HG03342 (cell line): ENCODE measurements around the gene MZB1.
"Not testable (repeated sequence)": the region's sequence is repeated elsewhere in the genome, so short reads cannot be mapped to it uniquely, and the experiment has no call there.

Source experiments
- ATAC-seq: cut with Tn5 transposase; IDR thresholded peaks from one replicate; pipeline ENCODE4 v1.9.1; 2021; ENCODE audit warnings: mild to moderate bottlenecking, moderate library complexity; ENCODE audit not compliant: unreplicated experiment

Gene MZB1

DNA sequence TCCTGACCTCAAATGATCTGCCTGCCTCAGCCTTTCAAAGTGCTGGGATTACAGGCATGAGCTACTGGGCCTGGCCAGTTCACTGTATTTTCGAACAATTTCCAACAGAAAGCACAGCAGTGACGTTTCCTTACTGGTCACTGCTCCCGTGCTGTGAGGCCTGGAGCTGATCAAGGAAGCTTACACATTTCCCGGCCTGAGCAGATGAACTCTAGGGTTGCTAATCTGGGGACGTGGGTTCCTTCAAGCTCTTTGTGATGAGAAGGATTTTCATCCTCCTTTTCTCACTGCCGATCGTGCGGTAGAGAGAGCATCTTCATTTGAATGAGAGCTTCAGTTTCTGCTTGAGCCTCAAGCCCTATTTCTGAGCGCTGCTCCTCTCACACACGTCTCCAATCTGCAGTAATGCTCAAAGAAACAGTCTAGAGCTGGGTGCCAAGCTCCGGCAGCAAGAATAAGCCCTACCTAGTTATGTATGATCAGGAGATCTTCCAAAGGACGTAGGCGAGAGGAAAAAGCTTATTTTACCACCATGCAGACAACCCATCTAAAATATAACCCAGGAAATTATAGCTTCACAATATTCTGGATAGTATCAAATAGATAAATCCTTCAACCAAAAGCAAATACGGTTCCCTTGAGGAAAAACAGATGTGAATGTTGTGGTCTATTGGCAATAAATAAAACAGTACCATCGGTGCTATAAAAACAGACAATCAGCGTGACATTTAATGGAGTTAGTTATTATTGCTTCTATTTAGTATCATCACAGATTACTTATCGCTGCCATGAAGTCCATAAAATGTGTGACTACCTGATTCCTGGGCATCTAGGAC, 21.5 kb upstream of the MZB1 start:
- no peak for ATAC-seq

DNA sequence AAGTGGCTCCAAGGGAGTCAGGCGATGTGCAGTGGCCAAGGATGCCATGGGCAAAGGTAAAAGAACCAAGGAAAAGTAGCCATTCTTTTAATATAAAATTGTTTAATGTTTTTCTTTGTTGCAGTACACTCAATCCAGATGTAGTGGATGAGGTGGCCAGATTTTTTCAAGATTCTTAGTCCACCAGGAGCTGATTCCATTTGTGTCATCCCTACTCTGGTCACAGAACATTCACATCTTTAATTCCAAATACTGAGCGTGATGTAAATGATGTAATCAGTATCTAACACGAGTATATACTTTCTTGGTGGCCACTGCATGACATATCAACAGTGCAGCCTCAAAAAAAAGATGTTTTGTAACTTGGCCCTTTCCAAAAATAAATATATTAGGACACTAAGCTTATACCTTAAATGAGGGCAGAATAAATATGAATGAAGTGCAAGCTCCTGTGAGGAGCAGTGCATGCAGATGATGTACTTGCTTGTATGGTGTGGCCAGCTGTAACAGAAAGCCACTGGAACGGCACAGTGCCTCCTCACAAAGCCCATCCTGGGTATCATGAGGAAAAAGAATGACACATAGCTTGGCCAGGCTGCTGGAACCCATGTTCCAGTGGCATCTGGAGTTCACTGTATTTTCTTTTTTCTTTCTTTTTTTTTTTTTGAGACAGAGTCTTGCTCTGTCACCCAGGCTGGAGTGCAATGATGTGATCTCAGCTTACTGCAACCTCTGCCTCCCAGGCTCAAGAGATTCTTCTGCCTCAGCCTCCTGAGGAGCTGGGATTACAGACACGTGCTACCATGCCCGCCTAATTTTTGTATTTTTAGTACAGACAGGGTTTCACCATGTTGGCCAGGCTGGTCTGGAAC, 20.6 kb upstream of the MZB1 start:
- no peak for ATAC-seq

DNA sequence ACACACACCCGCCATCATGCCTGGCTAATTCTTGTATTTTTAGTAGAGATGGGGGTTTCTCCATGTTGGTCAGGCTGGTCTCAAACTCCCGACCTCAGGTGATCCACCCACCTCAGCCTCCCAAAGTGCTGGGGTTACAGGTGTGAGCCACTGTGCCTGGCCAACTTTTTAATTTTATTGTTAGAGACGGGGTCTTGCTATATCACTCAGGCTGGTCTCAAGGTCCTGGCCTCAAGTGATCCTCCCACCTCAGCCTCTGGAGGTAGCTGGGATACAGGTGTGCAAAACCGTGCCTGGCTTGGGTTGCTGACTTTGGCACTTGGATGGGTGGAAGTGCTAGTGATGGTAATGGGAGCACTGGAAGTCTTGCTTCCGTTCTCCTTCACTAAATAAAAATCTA, 19.4 kb upstream of the MZB1 start:
- ATAC-seq: not testable (repeated sequence)

DNA sequence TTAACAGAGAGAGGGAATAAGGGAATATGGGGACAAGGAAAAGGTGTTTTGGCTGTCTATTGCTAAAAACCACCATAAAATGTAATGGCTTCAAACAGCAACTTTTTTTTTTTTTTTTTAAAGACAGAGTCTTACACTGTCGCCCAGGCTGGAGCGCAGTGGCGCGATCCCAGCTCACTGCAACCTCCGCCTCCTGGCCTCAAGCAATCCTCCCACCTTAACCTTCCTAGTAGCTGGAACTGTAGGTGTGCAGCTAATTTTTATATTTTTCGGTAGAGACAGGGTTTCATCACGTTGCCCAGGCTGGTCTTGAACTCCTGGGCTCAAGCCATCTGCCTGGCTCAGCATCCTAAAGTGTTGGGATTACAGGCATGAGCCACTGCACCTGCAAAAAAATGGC, 18.5 kb upstream of the MZB1 start:
- ATAC-seq: no peak

DNA sequence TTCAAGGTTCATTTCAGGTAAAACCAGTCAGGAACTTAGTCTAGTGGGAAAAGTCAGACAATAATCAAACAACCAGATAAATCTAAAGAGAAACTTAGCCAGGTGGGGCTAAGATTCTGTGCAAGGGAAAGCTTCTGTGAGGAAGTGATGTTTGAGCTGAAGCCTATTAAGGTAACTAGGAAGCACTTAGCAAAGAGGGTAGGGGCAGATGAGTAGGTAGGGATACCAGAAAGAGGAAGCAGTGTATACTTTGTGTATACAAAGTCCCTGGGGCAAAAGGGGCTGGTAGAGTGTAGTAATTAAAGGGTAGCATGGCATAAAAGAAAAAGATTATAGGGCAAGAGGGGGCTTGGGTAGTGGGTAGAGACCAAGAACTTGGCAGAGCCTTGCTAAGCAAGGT, 17.8 kb upstream of the MZB1 start:
- no peak for ATAC-seq

DNA sequence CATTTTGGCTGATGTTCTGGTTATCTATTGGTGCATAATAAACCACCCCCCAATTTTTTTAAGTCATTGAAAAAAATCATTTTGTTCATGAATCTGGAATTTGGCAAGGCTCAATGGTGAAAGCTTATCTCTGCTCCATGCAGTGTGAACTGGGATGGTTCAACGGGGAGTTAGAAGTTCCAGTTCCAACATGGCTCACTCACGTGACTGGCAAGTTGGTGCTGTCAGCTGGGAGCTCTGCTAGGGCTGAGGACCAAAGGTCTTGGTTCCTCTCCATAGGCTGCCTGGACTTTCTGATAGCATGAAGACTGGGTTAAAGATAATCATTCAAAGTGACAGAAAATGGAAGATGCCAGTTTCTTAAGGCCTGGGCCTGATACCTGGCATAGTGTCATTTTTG, 17.2 kb upstream of the MZB1 start:
- ATAC-seq: no peak

DNA sequence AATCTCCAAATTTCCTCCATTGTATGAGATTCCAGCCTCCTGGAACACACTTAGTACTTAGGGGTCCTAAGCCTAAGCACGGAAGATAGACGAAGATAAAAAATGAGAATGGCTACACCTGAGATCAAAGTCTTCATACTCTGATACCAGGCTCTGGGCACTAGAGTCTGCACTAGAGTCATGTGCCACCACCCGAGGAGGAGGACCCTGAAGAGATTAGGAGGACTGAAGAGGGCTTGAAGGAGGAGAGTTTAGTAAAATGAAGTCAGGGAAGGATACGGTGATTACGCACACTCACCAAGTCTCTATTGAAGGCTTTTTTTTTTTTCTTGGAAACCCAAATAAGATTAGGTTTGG, 14.7 kb upstream of the MZB1 start:
- no peak for ATAC-seq

DNA sequence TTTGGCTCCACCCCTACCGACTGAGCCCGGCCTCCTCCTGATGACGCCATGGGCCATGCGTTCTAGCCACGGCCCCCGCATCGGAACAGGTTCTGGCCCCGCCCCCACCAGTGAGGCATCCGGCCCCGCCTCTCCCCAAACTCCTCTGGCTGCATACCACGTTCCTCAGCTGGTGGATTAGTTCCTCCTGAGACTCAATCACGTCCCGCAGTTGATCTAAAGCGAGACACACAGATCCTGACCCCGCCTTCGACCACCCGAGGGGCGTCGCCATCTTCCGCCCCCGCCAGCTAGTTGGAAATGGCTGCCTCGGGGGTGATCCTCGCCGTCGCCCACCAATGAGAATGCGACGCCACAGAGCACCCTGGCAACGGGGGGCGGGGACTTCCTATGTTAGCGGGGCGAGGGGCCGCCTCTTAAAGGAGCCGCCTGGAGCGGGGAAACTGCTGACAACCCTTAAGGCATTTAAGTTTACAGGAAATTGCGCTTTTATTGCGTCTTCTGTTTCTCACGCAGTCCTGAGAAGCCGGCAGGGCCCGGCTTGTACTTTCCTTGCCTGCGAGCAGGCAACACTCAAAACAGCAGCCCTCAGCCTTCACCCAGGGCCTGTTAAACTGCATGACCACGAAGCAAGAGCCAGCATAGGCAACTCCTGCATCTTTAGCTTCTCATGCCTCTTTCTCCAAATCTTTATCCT, 14.2 kb upstream of the MZB1 start, which contains the start of gene SPATA24:
Gene SPATA24 (minus strand): TSS at position 303 of the 697 bp plus-strand sequence. CDS start 29 bp downstream, at position 274.
- peak; percentile 81 for ATAC-seq

DNA sequence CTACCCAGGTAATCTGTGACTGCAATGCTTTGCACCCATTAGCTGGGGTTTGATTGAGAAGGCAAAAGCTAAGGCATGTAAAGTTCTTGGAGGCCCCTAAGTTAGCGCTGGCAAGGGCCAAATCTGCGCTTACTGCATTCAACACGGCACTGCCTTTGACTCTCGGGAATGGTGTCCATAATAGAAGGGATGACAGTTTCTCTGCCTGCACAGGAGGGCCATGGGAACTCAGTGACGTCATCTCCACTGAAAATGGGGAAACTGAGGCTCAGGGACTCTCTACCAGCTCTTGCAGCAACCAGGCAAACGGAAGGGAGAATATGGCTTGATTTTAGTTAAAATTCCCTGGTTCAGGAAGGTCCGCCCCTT, 13.7 kb upstream of the MZB1 start:
- no peak for ATAC-seq

DNA sequence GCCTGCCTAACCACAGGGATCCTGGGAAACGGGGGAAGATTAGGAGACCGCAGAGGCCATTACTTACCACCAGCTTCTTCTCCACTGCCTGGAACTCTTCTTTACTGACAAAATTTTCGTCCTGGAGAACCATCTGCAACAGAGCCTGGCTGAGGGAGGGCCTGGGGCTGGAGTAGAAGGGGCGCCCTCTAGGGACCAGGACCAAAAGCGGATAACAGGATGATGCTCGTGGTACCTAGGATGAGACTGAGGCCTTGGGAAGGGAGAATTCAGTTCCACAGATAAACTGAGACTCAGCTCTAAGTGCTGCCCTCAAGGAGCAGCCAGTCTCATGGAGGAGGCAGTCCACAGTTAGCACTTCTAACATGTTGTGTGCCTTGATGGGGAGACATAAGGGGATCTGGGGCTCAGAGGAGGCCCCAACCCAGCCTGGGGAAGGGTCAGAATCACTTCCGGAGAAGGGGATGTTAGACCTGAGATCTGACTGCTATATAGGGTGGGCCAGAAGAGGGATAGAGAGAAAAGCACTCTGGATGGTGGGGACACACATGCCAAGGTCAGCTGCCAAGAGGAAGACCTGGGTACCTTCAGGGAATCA, 12.9 kb upstream of the MZB1 start:
- no peak for ATAC-seq

DNA sequence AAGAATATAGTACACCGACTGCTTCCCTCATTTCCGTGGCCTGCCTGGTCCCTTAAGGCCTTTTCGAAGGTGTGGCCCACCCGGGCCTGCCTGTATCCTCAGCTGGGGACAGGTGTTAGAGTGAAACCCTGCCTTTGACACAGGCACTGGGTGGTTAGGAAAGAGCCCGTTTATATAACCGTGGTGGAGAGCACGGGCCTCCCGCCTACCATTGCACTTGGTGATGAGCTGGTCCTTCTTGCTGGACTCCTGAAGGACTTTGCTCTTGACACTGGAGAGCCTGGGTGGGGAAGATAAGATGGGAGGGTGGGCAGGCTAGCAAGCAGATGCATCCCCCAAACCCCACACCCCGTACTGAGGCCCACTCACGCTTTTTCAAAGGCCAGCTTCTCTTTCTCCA, 11.8 kb upstream of the MZB1 start:
- ATAC-seq: no peak

DNA sequence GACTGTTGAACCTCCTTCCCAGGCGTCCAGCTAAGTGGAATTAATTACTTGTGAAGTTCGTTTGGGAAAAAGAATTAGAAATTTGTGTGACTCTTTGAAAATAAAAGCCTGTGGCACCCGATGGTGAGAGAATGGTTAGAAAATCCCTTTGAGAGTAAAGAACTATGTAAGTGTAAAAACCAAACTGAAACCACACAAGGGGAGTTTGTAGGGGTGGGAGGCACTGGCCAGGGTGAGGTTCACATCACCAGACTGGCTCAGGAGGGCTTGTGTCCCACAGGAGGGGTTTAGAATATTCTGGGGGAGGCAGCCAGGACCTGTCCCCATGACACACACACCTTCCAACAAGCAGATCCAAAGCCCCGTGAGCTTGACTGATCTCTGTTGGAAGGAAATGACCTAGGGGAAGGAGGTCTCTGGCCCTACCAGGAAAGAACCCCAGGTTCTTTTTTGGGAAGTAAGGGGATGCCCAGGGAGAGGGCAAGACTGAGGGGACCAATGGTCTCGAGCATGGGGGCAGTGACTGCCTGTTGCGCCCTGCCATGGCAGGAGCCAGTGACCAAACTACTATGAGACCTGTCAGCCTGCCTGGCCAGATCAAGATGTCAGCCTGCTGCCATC, 9.9 kb upstream of the MZB1 start:
- ATAC-seq: no peak

DNA sequence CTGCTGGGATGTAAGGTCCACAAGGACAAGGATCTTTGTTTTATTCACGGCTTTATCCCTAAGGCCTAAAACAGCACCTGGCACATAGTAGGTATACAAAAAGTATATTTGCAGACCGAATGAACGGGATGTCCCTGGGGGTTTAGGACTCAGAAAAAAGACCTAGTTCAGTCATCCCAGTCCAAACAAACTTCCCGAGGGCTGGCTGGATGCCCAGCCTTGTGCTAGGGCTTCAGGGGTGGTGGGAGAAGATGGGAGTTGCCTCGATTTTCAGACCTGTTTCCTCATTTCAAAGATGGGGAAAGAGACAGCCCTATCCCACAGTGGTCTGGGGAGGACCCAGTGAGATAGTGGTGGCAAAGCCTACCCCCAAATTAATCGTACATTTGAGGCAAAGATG, 8.2 kb upstream of the MZB1 start:
- ATAC-seq: no peak

DNA sequence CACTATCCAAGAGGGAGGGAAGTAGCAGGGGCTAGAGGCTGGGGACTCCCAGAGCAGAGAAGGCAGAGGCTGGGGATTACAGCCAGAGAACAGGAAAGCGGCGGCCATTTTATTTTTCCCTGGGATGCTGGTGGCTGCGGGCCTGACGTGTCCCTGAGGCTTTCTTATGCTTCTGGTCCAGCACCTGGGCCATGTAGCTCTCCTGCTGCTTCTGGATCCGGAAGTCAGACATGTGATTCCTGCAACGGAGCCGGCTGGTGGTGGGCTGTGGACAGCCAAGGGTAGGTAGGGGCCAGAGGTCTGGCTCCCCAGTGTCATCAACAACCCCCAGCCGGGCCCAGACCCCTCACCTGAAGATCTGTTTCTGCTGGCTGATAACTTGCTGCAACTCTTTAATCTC, 7.0 kb upstream of the MZB1 start:
- no peak for ATAC-seq

DNA sequence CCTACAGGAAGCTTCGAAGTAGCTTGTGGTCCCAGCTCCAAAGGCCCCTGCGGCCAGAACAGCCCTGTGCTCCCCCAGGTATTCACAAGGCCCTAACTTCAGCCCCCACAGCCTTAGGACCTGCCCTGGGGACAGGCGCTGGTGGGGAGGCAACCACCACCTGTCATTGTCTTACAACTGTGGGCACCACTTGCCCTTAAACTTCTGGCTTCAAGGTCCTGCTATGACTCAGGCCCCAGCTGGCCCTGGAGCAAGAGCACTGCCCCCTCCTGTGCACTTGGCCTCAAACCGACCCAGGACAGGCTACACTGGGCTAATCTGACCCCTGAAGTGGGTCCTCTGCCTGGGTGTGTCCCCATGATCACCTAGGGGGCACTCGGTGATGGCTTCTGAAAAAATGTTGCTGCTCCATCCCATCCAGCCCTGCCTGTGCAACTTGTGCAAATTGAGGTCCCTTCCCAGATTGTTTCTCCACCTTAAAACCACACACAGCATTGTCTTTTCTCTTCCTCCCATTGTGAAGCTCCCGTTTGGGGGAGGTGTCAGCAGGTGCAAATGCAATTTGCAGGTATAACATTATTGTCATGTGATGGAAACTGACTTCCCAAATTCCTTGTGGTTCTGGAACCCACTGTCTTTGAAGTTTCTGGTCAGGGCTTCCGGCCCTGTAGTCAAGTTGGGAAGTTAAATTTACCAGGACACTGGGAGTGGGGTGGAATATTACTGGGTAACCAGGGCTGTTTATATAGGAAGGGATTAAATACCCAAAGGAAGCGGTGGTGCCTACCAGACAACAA, 6.3 kb upstream of the MZB1 start:
- no peak for ATAC-seq

DNA sequence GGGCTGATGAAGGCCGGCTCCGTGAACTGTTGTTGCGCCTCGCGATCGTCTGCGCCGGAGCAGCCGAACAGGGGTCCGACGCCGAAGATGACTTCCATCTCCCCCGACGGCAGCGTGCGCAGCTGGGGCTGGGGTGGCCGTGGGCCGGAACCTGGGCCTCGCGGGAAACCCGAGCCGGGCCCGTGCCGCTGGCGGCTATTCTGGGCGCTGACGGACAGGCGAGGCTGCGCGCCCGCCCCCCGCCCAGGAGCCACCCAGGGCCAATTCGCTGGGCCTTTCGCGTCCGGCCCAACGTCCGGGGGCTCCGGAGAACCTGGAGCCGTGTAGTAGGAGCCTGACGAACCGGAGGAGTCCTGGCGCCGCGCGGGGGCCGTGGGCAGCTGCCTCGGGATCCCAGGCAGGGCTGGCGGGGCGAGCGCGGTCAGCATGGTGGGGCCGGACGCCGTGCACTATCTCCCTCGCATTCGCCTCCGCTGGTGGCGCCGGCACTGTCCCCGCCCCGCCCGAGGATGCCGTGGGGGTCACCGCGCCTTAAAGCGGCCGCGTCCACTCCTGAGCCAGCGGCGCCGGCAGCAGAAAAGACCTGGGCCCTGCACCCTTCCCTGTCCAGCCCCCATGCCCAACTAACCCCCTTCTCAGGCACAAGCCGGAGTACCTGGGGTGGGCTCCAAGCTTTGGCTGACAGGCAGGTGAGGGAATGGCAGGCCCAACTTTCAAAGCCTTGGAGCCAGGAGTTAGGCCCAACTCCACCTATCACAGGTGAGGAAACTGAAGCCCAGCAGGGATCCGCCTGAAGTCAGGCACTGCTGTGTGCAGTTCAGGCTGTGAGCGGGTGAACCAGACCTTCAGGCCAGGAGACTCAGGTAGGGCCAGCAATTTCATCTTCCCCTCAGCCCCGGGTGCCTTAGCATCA, 5.2 kb upstream of the MZB1 start, which contains the start of gene PROB1:
Gene PROB1 (minus strand): TSS at position 451 of the 913 bp plus-strand sequence. CDS start 23 bp downstream, at position 428.
- no peak for ATAC-seq

DNA sequence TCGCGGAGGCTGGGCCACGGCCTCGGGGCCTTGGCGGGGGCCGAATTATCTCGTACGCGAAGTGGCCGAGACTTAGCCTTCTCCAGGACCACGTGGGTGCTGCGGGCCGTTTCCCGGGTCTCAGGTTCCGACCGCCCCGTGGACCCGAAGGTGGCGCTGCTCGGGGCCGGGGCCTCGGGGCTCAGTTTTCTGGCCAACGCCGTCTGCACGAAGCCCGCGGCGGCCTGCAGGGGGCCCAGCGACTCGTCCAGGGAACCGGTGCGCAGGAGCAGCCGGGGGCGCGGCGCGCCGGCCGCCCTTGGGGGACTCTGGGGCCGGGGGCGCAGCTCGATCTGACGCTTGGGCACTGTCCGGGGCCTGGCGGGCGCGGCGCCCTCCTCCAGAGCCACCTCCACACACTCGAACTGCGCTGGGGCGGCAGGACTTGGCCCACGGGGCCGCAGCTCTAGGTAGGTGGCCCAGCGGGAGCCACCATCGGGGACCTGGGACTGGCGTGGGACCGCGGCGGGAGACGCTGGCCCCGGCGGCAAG, 4.5 kb upstream of the MZB1 start:
- ATAC-seq: no peak

DNA sequence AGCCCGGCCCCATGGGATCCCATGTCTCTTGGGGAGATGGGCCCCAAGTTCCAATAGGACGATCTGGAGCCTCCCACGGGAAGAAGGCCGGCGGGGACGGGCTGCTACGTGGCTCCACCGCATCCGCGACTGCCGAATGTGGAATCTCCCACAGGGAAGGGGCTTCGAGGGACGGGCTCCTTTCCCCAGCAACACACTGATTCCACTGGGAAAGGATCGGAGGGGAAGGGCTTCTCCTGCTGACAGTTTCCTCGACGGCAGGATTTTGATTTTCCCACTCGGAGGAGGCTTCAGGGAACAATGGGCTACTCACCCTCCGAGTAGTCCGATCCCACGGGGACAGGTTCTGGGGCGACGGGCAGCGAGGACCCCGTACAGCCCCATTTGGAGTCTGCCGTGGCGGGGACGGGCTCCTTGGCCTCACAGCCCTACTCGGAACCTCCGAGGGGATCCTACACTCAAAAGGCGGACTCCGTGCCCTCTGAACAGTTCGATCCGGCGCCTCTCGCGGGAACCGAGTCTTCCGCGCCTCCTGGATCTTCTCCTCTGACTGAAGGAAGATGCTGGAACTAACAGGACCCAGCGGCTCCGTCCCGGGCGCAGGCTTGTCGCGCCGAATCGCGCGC, 3.9 kb upstream of the MZB1 start:
- no peak for ATAC-seq
